ENCODE data around the gene SCN4B. TPM values are rescaled to one million over a fixed set of nuclear protein-coding genes. Genes with fewer than 3 reads are reported as not detected.

Gene SCN4B
- total RNA-seq, 4 donors from 2014 or later, result 3.7 to 8.4 (median 4.4) TPM

GRCh38 chr11:118168751-118169150 lies 16.1 kb upstream of the SCN4B start:
- Histone ChIP-seq H3K27me3 (peaks cover 0 to 16% (median 0%) of the 10 kb centered on the region in 4 donors), H3K9me3 (no peaks in the 10 kb centered on the region), H3K4me1 (peaks cover 11 to 24% (median 22%) of the 10 kb centered on the region in 4 donors), H3K36me3 (peaks cover 0 to 9% (median 4%) of the 10 kb centered on the region in 4 donors), H3K4me3 (no peak overlapping the region), H3K27ac (replicated peaks in 1 of 4) (no peak overlapping the region)
- intact Hi-C loops (cut with DNase I), result no loop called here
- TF ChIP-seq POLR2A (IDR thresholded peaks at IDR 0.05; ENCODE audit: low read depth), result no peak
- TF ChIP-seq CTCF (IDR thresholded peaks at IDR 0.05), result no peak
- no peak for TF ChIP-seq EP300 (IDR thresholded peaks at IDR 0.05)
- no peak for TF ChIP-seq POLR2AphosphoS5 (IDR thresholded peaks at IDR 0.05)
- WGBS, result 70% methylated on average over 2 of the region's 3 CpGs
- DNase-seq (ENCODE audit: extremely low spot score), result no peak

DNA sequence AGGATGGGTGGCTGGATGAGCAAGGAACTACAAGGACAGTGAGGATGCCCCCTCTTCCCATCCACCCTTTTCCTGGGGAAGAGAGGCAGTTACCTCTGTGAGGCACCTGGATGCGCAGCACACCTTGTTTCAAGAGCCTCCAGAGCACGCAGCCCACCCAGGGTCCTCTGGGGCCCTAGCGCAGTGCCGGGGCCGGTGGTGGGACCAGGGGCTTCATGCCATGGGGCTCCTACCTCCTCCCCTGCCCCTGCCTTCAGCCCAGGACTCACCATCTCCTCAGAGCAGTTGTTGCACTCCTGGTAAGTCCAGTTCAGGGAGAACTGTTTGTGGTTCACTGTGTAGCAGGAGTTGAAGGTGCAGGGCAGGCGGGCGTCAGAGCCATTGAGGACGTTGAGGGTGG lies 15.7 kb upstream of the SCN4B start:
- H3K4me3 ChIP-seq, result no peak overlapping the region
- no peak for TF ChIP-seq POLR2A (IDR thresholded peaks at IDR 0.05; ENCODE audit: low read depth)
- TF ChIP-seq EP300 (IDR thresholded peaks at IDR 0.05), result no peak
- no peak for TF ChIP-seq POLR2AphosphoS5 (IDR thresholded peaks at IDR 0.05)
- no peak for TF ChIP-seq CTCF (IDR thresholded peaks at IDR 0.05)
- WGBS, result 81% methylated on average over 4 of the region's 8 CpGs
- H3K4me1 ChIP-seq, result peaks cover 11 to 24% (median 22%) of the 10 kb centered on the region in 4 donors
- H3K9me3 ChIP-seq, result no peaks in the 10 kb centered on the region
- H3K27ac ChIP-seq (replicated peaks in 1 of 4), result no peak overlapping the region
- DNase-seq (ENCODE audit: extremely low spot score), result no peak
- H3K27me3 ChIP-seq, result peaks cover 0 to 16% (median 0%) of the 10 kb centered on the region in 4 donors
- peaks cover 0 to 9% (median 4%) of the 10 kb centered on the region in 4 donors for H3K36me3 ChIP-seq
- intact Hi-C loops (cut with DNase I), result no loop called here

GRCh38 chr11:118167906-118168305 lies 15.3 kb upstream of the SCN4B start:
- peaks cover 0 to 16% (median 0%) of the 10 kb centered on the region in 4 donors for H3K27me3 ChIP-seq
- peaks cover 11 to 24% (median 22%) of the 10 kb centered on the region in 4 donors for H3K4me1 ChIP-seq
- no peak for TF ChIP-seq CTCF (IDR thresholded peaks at IDR 0.05)
- TF ChIP-seq POLR2A (IDR thresholded peaks at IDR 0.05; ENCODE audit: low read depth), result no peak
- no peak for TF ChIP-seq POLR2AphosphoS5 (IDR thresholded peaks at IDR 0.05)
- TF ChIP-seq EP300 (IDR thresholded peaks at IDR 0.05), result no peak
- H3K36me3 ChIP-seq, result peaks cover 0 to 9% (median 4%) of the 10 kb centered on the region in 4 donors
- DNase-seq (ENCODE audit: extremely low spot score), result no peak
- no peak overlapping the region for H3K27ac ChIP-seq (replicated peaks in 1 of 4)
- 91% methylated on average over 11 of the region's 12 CpGs for WGBS
- no peak overlapping the region for H3K4me3 ChIP-seq
- H3K9me3 ChIP-seq, result no peaks in the 10 kb centered on the region
- intact Hi-C loops (cut with DNase I), result no loop called here

DNA sequence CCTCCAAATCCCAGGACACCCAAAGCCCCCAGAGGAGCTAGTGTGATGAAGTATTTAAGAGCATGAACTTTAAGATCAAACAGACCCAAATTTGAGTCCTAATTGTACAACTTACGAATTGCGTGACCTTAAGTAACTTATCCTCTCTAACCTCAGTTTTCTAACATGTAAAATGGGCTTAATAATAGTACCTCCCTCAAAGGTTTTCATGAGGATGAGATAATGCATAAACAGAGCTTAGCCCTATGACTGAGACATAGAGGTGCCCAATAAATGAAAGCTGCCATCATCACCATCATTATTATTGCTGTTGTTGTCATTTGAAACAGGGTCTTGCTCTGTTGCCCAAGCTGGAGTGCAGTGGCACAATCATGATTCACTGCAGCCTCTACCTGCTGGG lies 14.6 kb upstream of the SCN4B start:
- Histone ChIP-seq H3K36me3 (peaks cover 0 to 9% (median 4%) of the 10 kb centered on the region in 4 donors), H3K4me3 (no peak overlapping the region), H3K9me3 (no peaks in the 10 kb centered on the region), H3K27ac (replicated peaks in 1 of 4) (no peak overlapping the region), H3K27me3 (peaks cover 0 to 20% (median 0%) of the 10 kb centered on the region in 4 donors), H3K4me1 (peaks cover 11 to 24% (median 22%) of the 10 kb centered on the region in 4 donors)
- TF ChIP-seq CTCF (IDR thresholded peaks at IDR 0.05), result no peak
- 88% methylated on average over 2 of the region's 2 CpGs for whole genome bisulfite sequencing
- DNase-seq (ENCODE audit: extremely low spot score), result no peak
- intact Hi-C loops (cut with DNase I), result no loop called here

DNA sequence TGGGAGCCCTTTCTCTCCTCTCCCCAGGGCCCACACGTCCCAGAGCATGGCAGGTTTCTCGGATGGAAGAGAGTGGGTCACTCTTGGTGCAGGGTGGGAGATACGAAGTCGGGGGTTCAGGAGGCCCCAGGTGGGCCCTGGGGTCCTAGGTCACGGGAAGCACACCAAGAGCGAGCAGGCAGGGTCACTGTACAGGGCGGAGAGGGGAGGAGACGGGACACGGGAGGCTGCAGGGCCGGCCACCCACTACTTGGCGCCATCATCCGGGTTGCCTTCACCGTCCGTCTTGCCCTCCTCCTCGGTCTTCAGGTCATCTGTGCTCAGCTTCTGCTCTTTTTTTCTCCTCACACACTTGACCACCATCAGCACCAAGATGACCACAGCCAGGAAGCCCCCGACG lies 14.0 kb upstream of the SCN4B start:
- no peak overlapping the region for H3K4me3 ChIP-seq
- H3K36me3 ChIP-seq, result peaks cover 0 to 9% (median 4%) of the 10 kb centered on the region in 4 donors
- peaks cover 7 to 19% (median 18%) of the 10 kb centered on the region in 4 donors for H3K4me1 ChIP-seq
- H3K27ac ChIP-seq (replicated peaks in 1 of 4), result no peak overlapping the region
- TF ChIP-seq EP300 (IDR thresholded peaks at IDR 0.05), result no peak
- 87% methylated on average over 8 of the region's 17 CpGs for WGBS
- intact Hi-C loops (cut with DNase I), result no loop called here
- no peak for DNase-seq (ENCODE audit: extremely low spot score)
- peaks cover 0 to 26% (median 0%) of the 10 kb centered on the region in 4 donors for H3K27me3 ChIP-seq
- no peaks in the 10 kb centered on the region for H3K9me3 ChIP-seq

Data from esophagus muscularis mucosa (tissue), 4 donors.